AG09319 (cell line): Measurements from ENCODE around the gene CCNB2.

Experiments
- DNase-seq: peaks from one replicate; pipeline ENCODE4 v3.0.0-alpha.2; 2010; ENCODE audit warnings: low read depth; ENCODE audit errors: extremely low read depth
- CTCF ChIP-seq: IDR thresholded peaks from 2 replicates; pipeline ENCODE4 v1.5.1; 2011; ENCODE audit warnings: low read depth, mild to moderate bottlenecking, inconsistent platforms, low read length, moderate library complexity

The CCNB2 gene

GRCh38 chr15:59094077-59094476 lies 10.9 kb upstream of the CCNB2 start:
- DNase-seq: no peak
- no peak for TF ChIP-seq CTCF

GRCh38 chr15:59096429-59096828 lies 8.5 kb upstream of the CCNB2 start:
- TF ChIP-seq CTCF: no peak
- no peak for DNase-seq

GRCh38 chr15:59099162-59099685 lies 5.7 kb upstream of the CCNB2 start:
- no peak for DNase-seq
- TF ChIP-seq CTCF: no peak

- no peak for TF ChIP-seq CTCF
- DNase-seq: no peak
These were observed 389 bp upstream of the CCNB2 start for GRCh38 chr15:59104602-59104911.

GRCh38 chr15:59105854-59106253 lies 908 bp downstream of the CCNB2 start:
- TF ChIP-seq CTCF: no peak; the same call in 1 of the 2 replicates
- DNase-seq: no peak

GRCh38 chr15:59111251-59111650 lies 6.3 kb downstream of the CCNB2 start:
- no peak for TF ChIP-seq CTCF
- DNase-seq: no peak

- no peak for DNase-seq
- TF ChIP-seq CTCF: no peak
These were observed 10.1 kb downstream of the CCNB2 start for GRCh38 chr15:59115047-59115446.

GRCh38 chr15:59116141-59116540 lies 11.2 kb downstream of the CCNB2 start:
- DNase-seq: peak; percentile 10

More at GRCh38 chr15:59116141-59116540, 11.2 kb downstream of the CCNB2 start:
- TF ChIP-seq CTCF: no peak
